ENCODE data around the gene MS4A2.
"Not testable (repeated sequence)": the region's sequence is repeated elsewhere in the genome, so short reads cannot be mapped to it uniquely, and the experiment has no call there.

MS4A2 gene

DNA sequence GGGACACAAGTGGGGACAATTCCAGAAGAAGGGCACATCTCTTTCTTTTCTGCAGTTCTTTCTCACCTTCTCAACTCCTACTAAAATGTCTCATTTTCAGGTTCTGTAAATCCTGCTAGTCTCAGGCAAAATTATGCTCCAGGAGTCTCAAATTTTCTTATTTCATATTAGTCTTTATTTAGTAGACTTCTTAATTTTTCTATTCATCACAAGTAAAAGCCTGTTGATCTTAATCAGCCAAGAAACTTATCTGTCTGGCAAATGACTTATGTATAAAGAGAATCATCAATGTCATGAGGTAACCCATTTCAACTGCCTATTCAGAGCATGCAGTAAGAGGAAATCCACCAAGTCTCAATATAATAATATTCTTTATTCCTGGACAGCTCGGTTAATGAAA lies at the start of gene MS4A2:
MS4A2 (plus strand) TSS at position 301 of the 400 bp plus-strand sequence. CDS start 102 bp downstream, outside the sequence.
- DNase-seq = no peak

GRCh38 chr11:60040109-60040508 lies 48.4 kb upstream of the MS4A2 start, which contains the start of gene OOSP2:
OOSP2 (plus strand) TSS chr11:60040409; CDS start chr11:60040460, 51 bp downstream.
- no peak for DNase-seq

DNA sequence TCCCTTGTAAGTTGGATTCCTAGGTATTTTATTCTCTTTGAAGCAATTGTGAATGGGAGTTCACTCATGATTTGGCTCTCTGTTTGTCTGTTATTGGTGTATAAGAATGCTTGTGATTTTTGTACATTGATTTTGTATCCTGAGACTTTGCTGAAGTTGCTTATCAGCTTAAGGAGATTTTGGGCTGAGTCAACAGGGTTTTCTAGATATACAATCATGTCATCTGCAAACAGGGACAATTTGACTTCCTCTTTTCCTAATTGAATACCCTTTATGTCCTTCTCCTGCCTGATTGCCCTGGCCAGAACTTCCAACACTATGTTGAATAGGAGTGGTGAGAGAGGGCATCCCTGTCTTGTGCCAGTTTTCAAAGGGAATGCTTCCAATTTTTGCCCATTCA lies 38.0 kb upstream of the MS4A2 start:
- not testable (repeated sequence) for DNase-seq

- not testable (repeated sequence) for DNase-seq
Observed at GRCh38 chr11:60050839-60051238, 37.6 kb upstream of the MS4A2 start.

- no peak for DNase-seq
Observed at GRCh38 chr11:60056349-60056969, 32.0 kb upstream of the MS4A2 start, which contains the start of gene MS4A3. MS4A3 (plus strand) TSS chr11:60056665; CDS start chr11:60061161, 4,496 bp downstream.

DNA sequence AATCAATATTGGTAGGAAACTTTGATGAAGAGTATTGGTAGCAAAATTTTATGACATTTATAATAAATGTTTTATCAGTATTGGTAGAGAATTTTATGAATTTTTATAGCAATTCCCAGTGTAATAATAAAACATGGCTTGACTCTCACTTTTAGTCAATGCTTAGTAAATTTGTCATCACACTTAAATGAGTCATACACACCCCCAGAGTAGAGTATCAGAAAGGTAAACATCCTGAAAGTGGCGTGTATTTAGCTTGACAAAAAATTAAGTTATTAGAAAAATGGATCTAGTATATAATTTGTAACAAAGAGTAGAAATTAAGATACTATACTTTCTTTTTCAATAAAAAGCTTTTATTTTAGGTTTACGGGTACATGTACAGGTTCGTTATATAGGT lies 29.4 kb upstream of the MS4A2 start:
- DNase-seq = no peak

GRCh38 chr11:60059521-60060240 lies 28.8 kb upstream of the MS4A2 start:
- no peak for DNase-seq

DNA sequence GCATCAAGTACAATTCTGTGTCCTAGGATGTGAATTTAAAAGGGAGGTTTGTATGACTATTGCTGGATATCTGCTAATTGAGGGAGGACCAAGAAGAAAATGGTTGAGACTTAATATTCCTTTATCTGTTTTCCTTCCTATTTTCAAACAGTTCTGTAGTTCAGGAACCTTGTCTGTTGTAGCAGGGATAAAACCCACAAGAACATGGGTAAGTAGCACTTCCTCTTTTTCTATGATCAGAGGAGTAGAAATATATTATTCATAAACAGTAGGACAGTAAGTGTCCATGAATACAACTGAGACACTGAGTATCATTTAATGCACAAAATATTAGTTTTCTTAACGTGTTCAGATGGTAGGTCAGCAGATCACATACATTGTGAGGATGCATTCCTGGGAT lies 24.4 kb upstream of the MS4A2 start:
- no peak for DNase-seq

- no peak for DNase-seq
Observed at GRCh38 chr11:60065801-60066200, 22.7 kb upstream of the MS4A2 start.

DNA sequence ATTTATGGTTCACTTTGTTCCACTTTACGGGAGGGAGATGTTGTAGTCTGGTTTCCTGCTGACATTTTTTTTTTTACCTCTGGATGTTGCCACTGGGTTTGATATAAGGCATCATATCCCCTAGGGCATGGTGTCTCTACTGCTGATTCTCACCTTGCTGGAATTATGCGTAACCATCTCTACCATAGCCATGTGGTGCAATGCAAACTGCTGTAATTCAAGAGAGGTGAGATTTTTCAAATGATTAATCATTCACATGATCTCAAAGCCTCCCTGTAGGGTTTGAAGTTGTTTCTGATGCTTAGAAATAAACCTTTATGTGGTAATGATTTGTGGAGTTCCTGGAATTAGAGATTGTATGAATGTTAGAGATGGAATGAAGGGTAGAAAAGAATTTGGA lies 19.0 kb upstream of the MS4A2 start:
- no peak for DNase-seq

GRCh38 chr11:60071644-60072043 lies 16.8 kb upstream of the MS4A2 start:
- DNase-seq = not testable (repeated sequence)

- DNase-seq = no peak
Observed at GRCh38 chr11:60077216-60077817, 11.1 kb upstream of the MS4A2 start.

- DNase-seq = no peak
Observed at GRCh38 chr11:60077981-60078380, 10.5 kb upstream of the MS4A2 start.

- no peak for DNase-seq
Observed at GRCh38 chr11:60078745-60079144, 9.7 kb upstream of the MS4A2 start.

- DNase-seq = no peak
Observed at GRCh38 chr11:60080535-60080934, 7.9 kb upstream of the MS4A2 start.

DNA sequence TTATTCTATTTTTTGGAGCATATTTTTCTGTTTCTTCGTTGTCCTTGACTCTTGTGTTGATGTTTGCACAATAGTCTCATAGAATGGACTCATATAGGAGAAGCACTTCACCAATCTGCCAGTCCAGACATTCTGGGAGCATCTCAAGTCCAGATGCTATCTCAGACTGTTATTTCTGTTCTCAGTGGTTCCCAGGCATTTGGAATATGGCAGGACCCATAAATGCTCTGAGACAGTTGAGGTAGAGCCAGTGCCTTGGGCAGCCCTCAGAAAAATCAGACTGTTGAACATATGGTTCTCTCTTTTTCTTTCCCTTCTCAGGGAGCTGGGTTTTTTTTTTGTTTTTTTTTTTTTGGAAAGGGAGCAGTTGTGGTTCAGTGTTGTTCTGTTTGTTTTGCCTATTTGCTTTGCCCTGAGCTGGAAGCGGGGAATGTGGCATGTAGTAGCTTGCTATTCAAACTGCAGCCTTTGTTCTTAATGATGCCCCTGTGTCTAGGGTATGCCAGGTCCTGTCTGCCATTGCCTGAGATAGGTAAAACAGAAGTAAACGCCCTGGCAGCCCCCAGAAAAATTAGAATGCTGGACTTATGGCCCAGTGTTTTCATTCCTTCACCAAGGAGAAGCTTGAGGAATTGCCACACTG lies 3.7 kb upstream of the MS4A2 start:
- DNase-seq = no peak

- no peak for DNase-seq
Observed at GRCh38 chr11:60085909-60086308, 2.6 kb upstream of the MS4A2 start.

DNA sequence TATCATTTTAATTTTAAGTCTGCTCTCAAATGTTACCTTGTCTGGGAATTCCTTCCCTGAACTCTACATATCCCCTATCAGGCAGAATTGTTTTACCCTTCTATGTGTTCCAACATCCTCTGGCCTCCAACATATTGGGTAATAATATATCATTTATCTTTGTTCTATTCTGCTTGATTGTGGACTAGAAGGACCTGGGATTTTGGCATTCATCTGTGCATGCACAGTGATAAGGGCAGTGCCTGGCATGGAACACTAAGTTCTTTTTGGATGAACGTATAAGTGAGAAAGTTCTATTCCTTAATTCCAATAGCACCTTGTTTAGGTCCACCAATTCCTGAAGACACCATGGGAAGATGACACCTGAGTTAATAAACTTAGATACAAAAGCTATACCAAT lies 1.2 kb upstream of the MS4A2 start:
- DNase-seq = no peak

DNA sequence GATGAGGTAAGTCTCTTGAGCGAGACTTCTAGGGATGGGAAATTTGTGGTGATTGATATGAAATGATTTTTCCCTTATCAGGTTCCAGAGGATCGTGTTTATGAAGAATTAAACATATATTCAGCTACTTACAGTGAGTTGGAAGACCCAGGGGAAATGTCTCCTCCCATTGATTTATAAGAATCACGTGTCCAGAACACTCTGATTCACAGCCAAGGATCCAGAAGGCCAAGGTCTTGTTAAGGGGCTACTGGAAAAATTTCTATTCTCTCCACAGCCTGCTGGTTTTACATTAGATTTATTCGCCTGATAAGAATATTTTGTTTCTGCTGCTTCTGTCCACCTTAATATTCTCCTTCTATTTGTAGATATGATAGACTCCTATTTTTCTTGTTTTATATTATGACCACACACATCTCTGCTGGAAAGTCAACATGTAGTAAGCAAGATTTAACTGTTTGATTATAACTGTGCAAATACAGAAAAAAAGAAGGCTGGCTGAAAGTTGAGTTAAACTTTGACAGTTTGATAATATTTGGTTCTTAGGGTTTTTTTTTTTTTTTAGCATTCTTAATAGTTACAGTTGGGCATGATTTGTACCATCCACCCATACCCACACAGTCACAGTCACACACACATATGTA lies 7.1 kb downstream of the MS4A2 start:
- DNase-seq = no peak

- DNase-seq = no peak
Observed at GRCh38 chr11:60097189-60097588, 8.7 kb downstream of the MS4A2 start.

DNA sequence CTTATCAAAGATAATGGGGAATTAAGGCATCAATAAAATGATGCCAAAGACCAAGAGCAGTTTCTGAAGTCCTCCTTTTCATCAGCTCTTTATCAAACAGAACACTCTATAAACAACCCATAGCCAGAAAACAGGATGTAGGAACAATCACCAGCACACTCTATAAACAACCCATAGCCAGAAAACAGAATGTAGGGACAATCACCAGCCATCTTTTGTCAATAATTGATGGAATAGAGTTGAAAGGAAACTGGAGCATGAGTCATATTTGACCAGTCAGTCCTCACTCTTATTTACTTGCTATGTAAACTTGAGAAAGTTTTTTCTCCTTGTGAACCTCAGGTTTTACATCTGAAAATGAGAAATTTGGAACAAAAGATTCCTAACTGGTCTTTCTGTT lies 10.0 kb downstream of the MS4A2 start:
- DNase-seq = no peak

DNA sequence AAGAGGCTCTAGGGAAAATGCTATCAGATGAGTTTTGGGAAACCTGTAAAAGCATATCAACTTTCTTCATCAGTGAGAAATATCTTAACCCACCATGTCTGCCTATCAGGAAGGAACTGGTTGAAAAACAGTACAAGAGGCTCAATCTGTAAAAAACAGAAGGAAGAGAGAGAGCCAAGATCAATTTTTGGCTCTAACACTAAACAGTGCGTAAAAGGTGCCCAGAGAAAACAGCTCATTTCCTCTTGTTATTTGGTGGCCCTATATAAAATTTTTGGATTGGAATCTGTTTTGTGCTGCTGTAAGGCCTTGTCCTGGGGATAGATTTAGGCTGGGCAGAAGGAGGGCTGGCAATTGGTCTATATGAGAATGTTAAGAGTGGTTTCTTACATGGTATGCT lies 12.1 kb downstream of the MS4A2 start:
- no peak for DNase-seq

- DNase-seq = not testable (repeated sequence)
Observed at GRCh38 chr11:60101368-60101767, 12.9 kb downstream of the MS4A2 start.

Data from activated effector memory CD4-positive, alpha-beta T cell treated with anti-CD3 and anti-CD28 coated beads, Interleukin-2, amount 50 U/mL, for 16 hours (primary cell).